Tibial nerve (tissue), 4 donors: ENCODE results near the gene MYH14. TPM values are rescaled to one million over a fixed set of nuclear protein-coding genes. Genes with fewer than 3 reads are reported as not detected.
"Not testable (repeated sequence)": the region's sequence is repeated elsewhere in the genome, so short reads cannot be mapped to it uniquely, and the experiment has no call there.

Experiments
- DNase-seq, 2 donors: peaks; one replicate each; pipeline ENCODE4 v3.0.0-alpha.2; 2019; ENCODE audit warnings: low spot score in 2 of 2
- H3K27ac ChIP-seq, 4 donors: fragments of 200-600 bp; sonication (generic) in 3 of 4; one replicate each; pipeline ENCODE4 v1.5.1; 2017 to 2019; ENCODE audit warnings: mild to moderate bottlenecking in 1 of 4
- H3K27me3 ChIP-seq, 2 donors: fragments of 200-600 bp; sonication (generic) in 1 of 2; one replicate each; pipeline versions ENCODE4 v1.5.1 to v1.6.0; 2017 to 2019
- H3K36me3 ChIP-seq, 3 donors: fragments of 200-600 bp; sonication (generic); one replicate each; pipeline ENCODE4 v1.5.1; 2018 to 2019
- H3K4me1 ChIP-seq, 4 donors: fragments of 200-600 bp; sonication (generic) in 3 of 4; one replicate each; pipeline ENCODE4 v1.5.1; 2017 to 2019
- H3K4me3 ChIP-seq, 4 donors: fragments of 200-600 bp; sonication (generic) in 3 of 4; one replicate each; pipeline ENCODE4 v1.5.1; 2017 to 2019; ENCODE audit warnings: mild to moderate bottlenecking in 1 of 4, moderate library complexity in 1 of 4
- H3K9me3 ChIP-seq, 4 donors: fragments of 200-600 bp; sonication (generic) in 3 of 4; one replicate each; pipeline ENCODE4 v1.5.1; 2017 to 2019
- CTCF ChIP-seq, 5 experiments: fragments of 200-600 bp in 3 of 5; fragments of 450-650 bp in 2 of 5; sonication (generic) in 3 of 5; IDR thresholded peaks; one replicate each; pipeline ENCODE4 v1.5.1; 2016 to 2019; ENCODE audit warnings: antibody characterized with exemption in 5 of 5, mild to moderate bottlenecking in 3 of 5, moderate library complexity in 2 of 5
- EP300 ChIP-seq, 2 donors: sonication (generic); formaldehyde crosslinking; IDR thresholded peaks; one replicate each; pipeline ENCODE4 v1.6.1; 2017; ENCODE audit warnings: antibody characterized with exemption in 2 of 2, mild to moderate bottlenecking in 1 of 2
- POLR2A ChIP-seq, 2 donors: fragments of 450-650 bp; IDR thresholded peaks; one replicate each; pipeline ENCODE4 v1.6.1; 2017; ENCODE audit warnings: antibody characterized with exemption in 2 of 2, mild to moderate bottlenecking in 2 of 2, moderate library complexity in 2 of 2
- WGBS, 2 donors: methylation state at CpG; one replicate each; pipeline ENCODE4 v1.1.5; 2018; 5-methylcytosine and 5-hydroxymethylcytosine counted together
- total RNA-seq, 4 donors: library from RNA; depleted of rRNA; stranded (reverse); fragments of >200 nt; gene quantifications; one replicate each; pipeline ENCODE4 v1.1.0, GENCODE V29; 2016

Gene MYH14
- total RNA-seq, 4 donors from 2014 or later: 12.9 to 30.3 (median 15.3) TPM

DNA sequence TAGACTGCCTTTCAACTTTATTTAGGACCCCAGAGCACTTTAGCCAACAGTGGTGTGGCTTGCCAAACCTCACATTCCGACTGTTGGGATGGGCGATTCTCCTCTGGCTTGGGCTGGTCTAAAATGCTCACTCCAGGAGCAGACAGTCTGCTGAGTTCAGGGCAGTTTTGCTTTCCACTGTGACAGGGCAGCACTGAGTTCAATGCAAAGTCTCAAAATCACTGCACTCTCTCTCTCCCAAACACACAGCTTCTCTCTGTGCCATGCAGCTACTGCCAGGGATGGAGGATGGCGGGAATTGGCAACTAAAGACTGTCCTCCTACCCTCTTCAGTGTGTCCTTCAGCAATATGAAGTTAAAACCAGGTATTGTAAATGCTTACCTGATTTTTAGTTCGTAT is 148.8 kb downstream of the MYH14 start:
- TF ChIP-seq EP300 (IDR thresholded peaks at IDR 0.05) (no peak), POLR2A (IDR thresholded peaks at IDR 0.05) (no peak), CTCF (IDR thresholded peaks at IDR 0.05) (no peak)
- Histone ChIP-seq H3K4me3 (no peak overlapping the region), H3K9me3 (no peaks in the 10 kb centered on the region), H3K4me1 (peaks cover 0 to 6% (median 2%) of the 10 kb centered on the region in 4 donors), H3K27me3 (no peaks in the 10 kb centered on the region), H3K27ac (no peak overlapping the region), H3K36me3 (no peaks in the 10 kb centered on the region)
- no peak for DNase-seq
- 62 to 68% methylated on average over 4 of the region's 4 CpGs for WGBS, 2 donors

GRCh38 chr19:50353487-50353880 is 150.1 kb downstream of the MYH14 start:
- H3K4me3 ChIP-seq, DNase-seq, H3K36me3 ChIP-seq, H3K27me3 ChIP-seq, H3K27ac ChIP-seq, H3K9me3 ChIP-seq: not testable (repeated sequence)
- H3K4me1 ChIP-seq: peaks cover 0 to 17% (median 1%) of the 10 kb centered on the region in 4 donors
- 92 to 93% methylated on average over 7 of the region's 7 CpGs for WGBS, 2 donors

- no peaks in the 10 kb centered on the region for H3K9me3 ChIP-seq
- H3K36me3 ChIP-seq: no peaks in the 10 kb centered on the region
- peak overlapping the region in 2 of 4 donors; percentile 48 to 52 for H3K4me3 ChIP-seq
- WGBS, 2 donors: 39 to 40% methylated on average over 13 of the region's 13 CpGs
- H3K27ac ChIP-seq: peak overlapping the region in 2 of 4 donors; percentile 44 to 86
- peaks cover 0 to 17% (median 1%) of the 10 kb centered on the region in 4 donors for H3K4me1 ChIP-seq
- no peak for TF ChIP-seq POLR2A (IDR thresholded peaks at IDR 0.05)
- no peak for TF ChIP-seq EP300 (IDR thresholded peaks at IDR 0.05)
- TF ChIP-seq CTCF (IDR thresholded peaks at IDR 0.05): no peak
- no peaks in the 10 kb centered on the region for H3K27me3 ChIP-seq
- DNase-seq: no peak
Measured at GRCh38 chr19:50356691-50357177, 153.3 kb downstream of the MYH14 start.

DNA sequence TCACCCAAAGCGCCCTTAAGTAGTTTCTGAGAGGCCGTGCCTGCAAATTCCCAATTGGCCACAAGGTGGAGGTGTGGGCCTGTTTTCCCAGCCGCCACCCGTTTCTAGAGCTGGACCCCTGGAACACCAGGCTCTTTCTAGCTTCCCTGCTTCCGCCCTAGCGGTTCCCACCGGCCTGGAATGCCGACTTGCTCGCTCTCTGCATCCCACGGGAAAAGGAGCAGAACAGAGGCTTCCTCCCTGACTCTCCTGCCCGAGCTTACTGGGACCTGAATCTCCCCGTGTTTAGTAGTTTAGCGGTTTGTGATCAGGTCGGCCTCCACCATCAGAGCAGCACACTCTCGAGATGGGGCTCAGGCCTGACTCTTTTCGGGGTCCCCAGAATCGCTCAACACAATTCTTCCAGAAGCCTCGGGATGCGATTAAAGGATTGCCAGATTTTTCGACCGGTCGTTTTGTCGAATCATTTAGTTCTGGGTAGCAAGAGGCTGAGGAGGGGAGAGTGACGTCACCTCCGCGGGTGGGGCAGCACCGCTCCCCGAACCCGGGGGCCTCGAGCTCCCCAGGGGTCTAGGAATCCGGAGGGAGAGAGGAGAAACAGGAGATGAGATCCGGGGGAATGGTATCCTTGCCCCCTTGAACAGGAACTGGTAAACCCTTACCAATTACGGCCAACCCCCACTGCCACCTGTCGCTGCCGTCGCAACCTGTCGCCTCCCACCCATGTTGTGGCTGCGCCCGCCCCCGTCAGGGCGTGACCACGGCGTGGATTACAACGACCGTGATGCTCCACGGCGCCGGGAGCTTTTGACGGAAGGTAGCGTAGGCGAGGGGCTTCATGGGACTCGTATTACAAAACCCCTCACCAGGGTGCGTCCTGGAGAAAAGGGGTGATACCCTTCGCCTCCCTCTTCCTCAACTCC is 154.0 kb downstream of the MYH14 start:
- no peaks in the 10 kb centered on the region for H3K9me3 ChIP-seq
- H3K4me1 ChIP-seq: peaks cover 0 to 17% (median 1%) of the 10 kb centered on the region in 4 donors
- DNase-seq: peak; percentile 55 to 83
- H3K4me3 ChIP-seq: peak overlapping the region; percentile 35 to 52 (median 46)
- peak; percentile 88 to 93 (median 90) for TF ChIP-seq CTCF (IDR thresholded peaks at IDR 0.05)
- TF ChIP-seq EP300 (IDR thresholded peaks at IDR 0.05): peak in 1 of 2 donors; percentile 8
- TF ChIP-seq POLR2A (IDR thresholded peaks at IDR 0.05): peak; percentile 19 to 28
- H3K27ac ChIP-seq: peak overlapping the region; percentile 44 to 90 (median 85)
- WGBS, 2 donors: 15 to 20% methylated on average over 53 to 54 of the region's 54 CpGs
- no peaks in the 10 kb centered on the region for H3K36me3 ChIP-seq
- no peaks in the 10 kb centered on the region for H3K27me3 ChIP-seq

DNA sequence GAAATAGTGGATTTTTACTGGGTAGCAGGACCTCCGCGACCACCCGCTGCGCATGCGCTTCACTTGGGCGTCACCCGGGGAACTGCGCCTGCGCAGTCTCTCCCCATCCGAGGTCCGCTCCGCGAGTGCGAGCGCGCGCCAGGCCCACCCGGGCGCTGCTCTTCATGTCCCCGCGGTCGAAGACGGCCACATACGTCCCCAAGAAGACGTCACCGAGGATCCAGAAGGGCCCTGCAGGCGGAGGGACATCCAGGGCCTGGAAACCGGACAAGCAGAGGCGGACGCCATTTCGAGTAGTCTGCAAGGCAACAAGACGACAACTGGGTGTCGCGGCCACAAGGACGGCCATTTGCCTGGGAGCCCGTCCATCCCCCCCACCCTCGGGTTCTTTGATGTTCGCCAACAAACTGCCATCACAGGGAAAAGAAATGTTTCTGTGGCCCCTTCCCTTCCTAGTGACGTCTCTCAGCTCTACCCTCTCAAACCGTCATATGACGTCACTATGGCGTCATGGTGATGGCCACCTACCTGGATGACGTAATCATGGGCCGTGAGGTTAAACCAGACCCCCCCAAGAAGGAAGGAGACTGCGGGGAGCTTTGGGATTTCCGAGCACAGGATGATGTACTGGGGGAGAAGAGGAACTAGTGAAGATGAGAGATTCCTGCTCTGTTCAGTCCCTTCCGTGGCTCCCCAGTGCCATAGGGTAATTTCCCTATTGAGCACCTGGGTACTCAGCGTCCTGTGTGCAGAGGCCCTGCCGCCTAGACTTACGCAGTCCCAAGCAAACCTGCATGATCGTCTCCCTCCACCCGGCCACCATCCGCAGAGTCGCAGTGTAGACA is 155.3 kb downstream of the MYH14 start:
- Histone ChIP-seq H3K9me3 (no peaks in the 10 kb centered on the region), H3K4me1 (peaks cover 0 to 17% (median 1%) of the 10 kb centered on the region in 4 donors), H3K4me3 (peak overlapping the region; percentile 39 to 52 (median 46)), H3K27ac (peak overlapping the region; percentile 44 to 90 (median 85)), H3K36me3 (no peaks in the 10 kb centered on the region), H3K27me3 (no peaks in the 10 kb centered on the region)
- no peak for DNase-seq
- TF ChIP-seq POLR2A (IDR thresholded peaks at IDR 0.05) (peak; percentile 22 to 55), EP300 (IDR thresholded peaks at IDR 0.05) (peak in 1 of 2 donors; percentile 67), CTCF (IDR thresholded peaks at IDR 0.05) (no peak)
- WGBS, 2 donors: 46 to 59% methylated on average over 44 to 52 of the region's 54 CpGs
